ENCODE results near the gene ZNF416.

Gene ZNF416

DNA sequence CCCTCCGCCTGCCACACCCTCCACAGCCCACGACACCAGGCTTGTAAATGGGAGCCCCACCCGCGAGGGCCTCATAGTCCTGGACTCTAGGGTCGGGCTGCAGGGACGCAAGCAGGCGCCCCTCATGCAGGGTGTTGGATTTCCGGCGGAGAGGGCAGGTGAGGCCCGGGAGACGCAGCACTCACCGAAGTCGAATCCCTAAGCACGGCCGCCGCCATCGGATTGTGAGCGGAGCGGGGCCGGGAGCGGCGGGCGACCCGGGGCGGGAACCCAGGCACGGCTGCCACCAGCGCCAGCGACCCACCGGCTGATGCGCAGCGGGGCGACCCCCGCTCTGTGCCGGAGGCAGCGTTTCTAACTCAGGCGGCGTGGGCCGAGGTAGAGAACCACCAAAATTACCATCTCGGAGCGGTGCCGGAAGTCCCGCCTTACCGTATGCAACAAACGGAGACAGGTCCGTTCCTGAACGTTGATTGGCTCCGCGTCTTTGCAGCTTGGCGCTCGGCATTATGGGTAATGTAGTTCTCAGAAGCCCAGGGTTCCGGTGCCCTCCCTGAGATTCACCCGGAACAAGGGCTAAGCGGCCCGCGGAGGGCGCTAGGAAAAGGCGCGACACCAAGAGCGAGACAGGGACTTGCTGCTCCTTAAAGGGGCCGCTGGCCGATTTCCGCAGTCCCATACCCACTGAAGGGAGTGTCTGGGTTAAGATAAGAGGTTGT is at the start of gene ZNF416:
Gene ZNF416, minus strand, starts transcription at position 425 of the 719 bp plus-strand sequence. Its CDS starts 207 bp downstream, at position 218.
- DNase-seq: peak; percentile 98

DNA sequence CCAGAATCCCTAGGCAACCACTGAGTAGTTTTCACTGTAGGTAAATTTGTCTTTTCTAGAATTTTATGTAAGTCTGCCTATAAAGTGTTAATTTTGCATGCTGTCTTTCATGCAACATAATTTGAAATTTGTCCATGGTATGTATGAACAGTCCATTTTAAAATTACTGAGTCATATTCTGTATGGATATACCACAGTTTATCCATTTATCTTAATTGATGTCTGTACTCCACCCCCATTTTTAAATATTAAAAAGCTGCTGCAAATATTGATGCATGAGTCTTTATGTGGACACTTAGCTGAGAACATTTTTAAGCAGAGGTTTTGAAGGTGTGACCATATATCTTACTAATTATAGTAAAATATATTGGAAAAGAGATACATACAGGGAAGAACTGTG is 44.4 kb upstream of the ZNF416 start:
- DNase-seq: no peak

DNA sequence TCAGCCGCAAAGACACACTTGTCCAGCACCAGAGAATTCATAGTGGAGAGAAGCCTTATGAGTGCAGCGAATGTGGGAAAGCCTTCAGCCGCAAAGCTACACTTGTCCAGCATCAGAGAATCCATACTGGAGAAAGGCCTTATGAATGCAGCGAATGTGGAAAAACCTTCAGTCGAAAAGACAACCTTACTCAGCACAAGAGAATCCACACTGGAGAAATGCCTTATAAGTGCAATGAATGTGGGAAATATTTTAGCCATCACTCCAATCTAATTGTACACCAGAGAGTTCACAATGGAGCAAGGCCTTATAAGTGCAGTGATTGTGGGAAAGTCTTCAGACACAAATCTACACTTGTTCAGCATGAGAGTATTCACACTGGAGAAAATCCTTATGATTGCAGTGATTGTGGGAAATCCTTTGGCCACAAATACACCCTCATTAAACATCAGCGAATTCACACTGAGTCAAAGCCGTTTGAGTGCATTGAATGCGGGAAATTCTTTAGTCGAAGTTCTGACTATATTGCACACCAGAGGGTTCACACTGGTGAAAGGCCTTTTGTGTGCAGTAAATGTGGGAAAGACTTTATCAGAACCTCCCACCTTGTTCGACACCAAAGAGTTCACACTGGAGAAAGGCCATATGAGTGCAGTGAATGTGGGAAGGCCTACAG is 42.1 kb upstream of the ZNF416 start:
- no peak for DNase-seq

DNA sequence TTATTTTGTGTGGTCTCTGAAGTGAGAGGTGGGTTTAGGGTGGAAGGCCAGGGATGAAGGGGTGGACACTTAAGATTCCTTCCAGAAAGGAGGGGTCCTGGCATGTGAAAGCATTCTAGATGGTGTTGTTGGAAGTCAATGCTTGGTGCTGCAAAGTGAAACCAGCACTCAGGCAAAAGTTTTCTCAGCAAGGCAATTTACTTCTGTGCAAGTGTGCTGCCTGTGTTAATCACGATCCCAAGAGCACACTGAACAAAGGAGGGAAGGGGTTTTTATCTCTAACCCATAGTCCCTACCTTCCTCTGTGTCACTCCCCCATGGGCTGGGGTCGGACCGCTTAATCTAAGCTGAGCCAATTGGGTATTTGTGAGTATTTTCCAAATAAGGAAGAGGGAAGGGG is 36.6 kb upstream of the ZNF416 start:
- DNase-seq: no peak

- DNase-seq: peak; percentile 81
These were observed 35.4 kb upstream of the ZNF416 start, which contains the start of gene ZNF134 for GRCh38 chr19:57613941-57614743. Gene ZNF134 (plus strand): TSS chr19:57614242. CDS start chr19:57619469, 5,227 bp downstream.

- no peak for DNase-seq
These were observed 32.4 kb upstream of the ZNF416 start for GRCh38 chr19:57611113-57611512.

DNA sequence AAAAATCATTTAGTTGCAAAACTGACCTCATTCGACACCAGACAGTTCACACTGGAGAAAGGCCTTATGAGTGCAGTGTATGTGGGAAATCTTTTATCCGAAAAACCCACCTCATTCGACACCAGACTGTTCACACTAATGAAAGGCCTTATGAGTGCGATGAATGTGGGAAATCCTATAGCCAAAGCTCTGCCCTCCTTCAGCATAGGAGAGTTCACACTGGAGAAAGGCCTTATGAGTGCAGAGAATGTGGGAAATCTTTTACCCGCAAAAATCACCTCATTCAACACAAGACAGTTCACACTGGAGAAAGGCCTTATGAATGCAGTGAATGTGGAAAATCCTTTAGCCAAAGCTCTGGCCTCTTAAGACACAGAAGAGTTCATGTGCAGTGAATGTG is 28.2 kb upstream of the ZNF416 start:
- DNase-seq: no peak

DNA sequence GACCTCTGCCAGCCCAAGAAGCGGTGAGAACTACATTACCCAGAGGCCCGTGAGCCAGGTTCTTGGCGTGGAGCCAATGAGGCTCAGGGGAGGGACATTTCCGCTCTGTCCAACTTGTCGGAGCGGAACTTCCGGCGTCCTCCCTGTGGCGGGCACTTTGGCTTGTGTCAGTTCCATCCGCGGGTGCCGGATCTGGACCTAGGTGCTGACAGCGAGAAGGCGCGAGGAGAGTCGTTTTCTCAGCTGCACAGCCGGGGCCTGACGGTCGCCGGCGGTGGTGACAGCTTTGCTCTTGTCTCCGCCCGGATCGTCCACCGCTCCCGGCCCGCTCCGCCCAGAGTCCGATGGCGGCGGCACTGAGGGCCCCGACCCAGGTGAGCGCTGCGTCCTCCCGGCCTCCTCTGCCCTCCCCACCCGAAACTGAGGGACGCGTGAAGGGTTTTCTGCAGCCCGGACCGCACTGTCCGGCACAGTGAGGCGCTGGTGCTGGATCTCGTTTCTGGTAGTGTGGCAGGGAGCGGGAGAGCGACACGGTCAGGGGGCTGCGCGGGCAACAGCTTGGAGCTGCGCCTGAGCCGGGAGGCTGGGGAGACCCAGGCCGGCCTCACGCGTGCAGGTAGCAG is 21.2 kb upstream of the ZNF416 start, which contains the start of gene ZNF530:
Gene ZNF530, plus strand, starts transcription at position 125 of the 623 bp plus-strand sequence. CDS start 4,461 bp downstream, outside the sequence.
- DNase-seq: peak; percentile 82

GRCh38 chr19:57599377-57599760 is 20.7 kb upstream of the ZNF416 start:
- DNase-seq: no peak

DNA sequence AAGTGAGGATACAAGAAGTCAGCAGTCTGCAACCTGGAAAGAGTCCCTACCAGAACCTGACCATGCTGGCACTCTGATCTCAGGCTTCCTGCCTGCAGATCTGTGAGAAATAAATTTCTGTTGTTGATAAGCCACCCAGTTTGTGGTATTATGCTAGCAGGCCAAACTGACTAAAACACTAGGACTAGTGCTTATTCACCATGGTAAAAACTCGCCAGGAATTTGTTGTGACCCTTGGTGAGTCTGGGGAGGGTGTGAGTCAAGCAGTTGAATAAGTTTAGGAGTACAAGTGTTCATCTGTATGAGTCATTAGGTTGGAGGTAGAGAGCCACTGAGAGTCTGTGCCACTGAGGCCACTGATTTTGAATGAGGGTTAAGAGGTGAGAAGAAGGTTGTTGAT is 8.8 kb upstream of the ZNF416 start:
- DNase-seq: no peak

- DNase-seq: peak; percentile 93
These were observed 5.1 kb upstream of the ZNF416 start, which contains the start of gene ZIK1 for GRCh38 chr19:57583521-57584416. Gene ZIK1 (plus strand): TSS chr19:57584145. CDS start chr19:57584357, 212 bp downstream.

DNA sequence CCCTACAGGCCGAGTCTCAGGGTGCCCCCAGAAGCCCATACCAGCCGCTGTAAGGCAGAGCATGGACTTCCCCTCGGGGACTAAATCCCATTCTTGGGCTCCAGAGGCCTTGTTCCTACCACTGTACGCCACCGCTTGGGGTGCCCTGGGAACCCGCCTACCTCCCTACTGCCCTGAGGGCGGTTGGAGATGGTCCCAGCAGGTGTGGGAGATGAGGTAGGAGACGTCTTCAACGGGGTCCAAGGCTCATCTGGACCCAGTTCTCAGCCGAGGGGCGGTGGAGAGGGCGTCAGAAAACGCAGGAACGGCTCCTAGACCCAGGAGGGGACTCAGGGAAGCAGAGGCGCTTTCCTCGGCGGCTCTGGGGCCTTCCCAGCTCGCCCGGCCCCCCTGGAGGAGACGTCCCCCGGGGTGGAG is 4.4 kb upstream of the ZNF416 start:
- DNase-seq: no peak

GRCh38 chr19:57576661-57577060 is 2.0 kb downstream of the ZNF416 start:
- no peak for DNase-seq

GRCh38 chr19:57572415-57572947 is 6.2 kb downstream of the ZNF416 start:
- no peak for DNase-seq

- DNase-seq: no peak
These were observed 8.0 kb downstream of the ZNF416 start for GRCh38 chr19:57570707-57571106.

DNA sequence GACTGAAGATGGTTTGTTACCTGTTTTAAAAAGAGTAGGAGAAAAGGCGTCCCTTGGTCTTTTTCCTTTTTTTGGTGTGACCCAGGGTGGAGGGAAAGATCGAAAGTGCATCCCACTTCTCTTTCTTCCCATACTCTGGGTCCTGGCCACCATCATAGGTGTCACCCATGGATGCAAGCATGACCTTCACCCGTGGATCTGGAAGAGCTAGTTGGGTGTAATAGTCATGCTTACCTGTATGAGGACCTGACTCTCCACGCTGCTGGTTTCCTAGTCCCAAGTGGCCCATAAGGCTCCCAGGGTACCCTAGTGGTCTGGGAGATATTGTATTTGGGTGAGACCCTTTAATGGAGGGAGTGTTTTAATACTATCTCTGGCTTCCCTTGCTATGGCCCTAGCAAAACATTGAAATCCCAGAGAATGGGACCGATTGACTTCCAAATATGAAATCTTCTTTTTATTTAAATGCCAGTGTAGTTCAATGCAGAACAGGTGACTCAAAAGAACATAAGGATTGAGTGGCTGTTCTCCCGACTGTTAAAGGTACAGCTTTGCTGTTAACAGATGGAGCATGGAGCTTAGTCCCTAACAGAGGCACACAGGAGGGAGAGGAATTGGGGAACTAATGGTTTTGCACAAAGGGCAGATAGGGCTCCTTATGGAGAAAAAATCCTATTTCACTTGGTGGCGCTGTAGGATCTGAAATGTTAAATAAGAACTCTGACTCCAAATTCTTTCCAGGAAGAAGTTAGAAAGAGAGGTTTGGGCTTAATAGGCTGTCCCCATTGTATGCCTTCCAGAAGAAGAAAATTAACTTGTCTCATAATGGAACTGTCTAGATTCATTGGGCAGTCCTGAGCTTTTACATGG is 12.1 kb downstream of the ZNF416 start:
- DNase-seq: peak; percentile 7

GRCh38 chr19:57563547-57563946 is 15.2 kb downstream of the ZNF416 start:
- no peak for DNase-seq

GRCh38 chr19:57560049-57560491 is 18.6 kb downstream of the ZNF416 start:
- DNase-seq: no peak

DNA sequence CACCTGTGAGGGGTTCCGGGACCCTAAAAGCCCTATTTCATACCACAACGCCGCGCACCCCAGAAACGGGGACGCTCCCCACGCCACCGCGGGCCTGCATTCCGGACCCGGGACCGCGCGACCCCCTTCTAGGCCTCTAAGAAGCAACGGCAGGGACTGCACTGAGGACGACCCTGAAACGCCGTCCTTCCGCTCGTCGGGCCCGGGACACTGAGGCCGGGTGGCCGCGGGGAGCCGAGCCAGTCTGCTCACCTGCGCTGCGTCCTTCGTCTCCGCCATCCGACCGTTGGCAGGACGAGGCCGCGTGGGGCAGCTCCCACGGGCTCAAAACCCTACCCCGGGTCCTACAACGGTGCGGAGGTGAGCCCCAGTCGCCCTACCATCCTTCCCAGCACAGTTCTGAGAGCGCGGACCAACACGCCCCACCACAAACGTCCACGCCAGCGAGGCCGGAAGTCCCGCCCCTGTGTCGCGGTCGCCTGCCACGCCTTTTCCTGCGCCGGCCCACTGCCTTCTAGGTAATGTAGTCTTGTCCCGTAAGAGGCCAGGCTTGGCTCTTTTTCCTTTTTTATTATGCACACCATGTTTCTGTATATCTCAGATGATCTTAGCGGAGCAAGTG is 19.2 kb downstream of the ZNF416 start, which contains the start of gene ZNF550:
Gene ZNF550, minus strand, starts transcription at position 460 of the 622 bp plus-strand sequence. Its CDS starts 181 bp downstream, at position 279.
- peak; percentile 78 for DNase-seq

DNA sequence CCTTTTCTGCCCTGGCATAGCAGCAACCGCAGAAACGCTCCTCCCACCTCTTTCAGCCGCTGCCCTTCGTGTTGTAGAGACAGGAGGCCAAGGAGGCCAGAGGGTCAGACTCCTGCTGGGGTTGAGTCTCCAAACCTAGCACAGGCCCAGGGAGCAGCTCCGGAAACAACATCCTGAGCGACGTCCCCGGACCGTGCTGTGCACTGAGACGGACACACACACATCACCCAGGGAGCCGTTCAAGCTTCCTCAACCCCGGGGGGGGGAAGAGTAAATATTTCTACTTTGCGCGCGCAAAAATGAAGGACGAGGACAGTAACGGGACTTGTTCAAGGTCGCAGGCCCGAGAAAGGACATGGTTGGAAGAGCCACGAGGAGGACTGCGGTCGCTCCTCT is 19.7 kb downstream of the ZNF416 start:
- peak; percentile 14 for DNase-seq
